CD4-positive, alpha-beta T cell treated with Interleukin-4 for 4 hours (primary cell): Measurements from ENCODE around the gene TMEM33.

Experiments used
- DNase-seq: peaks from one replicate; pipeline ENCODE4 v3.0.0-alpha.2; 2020

Gene TMEM33

GRCh38 chr4:41940834-41941233 lies 5.6 kb downstream of the TMEM33 start:
- DNase-seq = no peak

GRCh38 chr4:41943506-41943905 lies 8.3 kb downstream of the TMEM33 start:
- no peak for DNase-seq

- DNase-seq = no peak
These were observed 8.9 kb downstream of the TMEM33 start for GRCh38 chr4:41944089-41944488.

GRCh38 chr4:41949531-41949930 lies 14.3 kb downstream of the TMEM33 start:
- no peak for DNase-seq

- peak; percentile 26 for DNase-seq
These were observed 22.4 kb downstream of the TMEM33 start for GRCh38 chr4:41957634-41958033.

- peak; percentile 16 for DNase-seq
These were observed 27.9 kb downstream of the TMEM33 start for GRCh38 chr4:41963105-41963504.

- no peak for DNase-seq
These were observed 29.2 kb downstream of the TMEM33 start for GRCh38 chr4:41964401-41964800.

GRCh38 chr4:41967392-41967791 lies 32.2 kb downstream of the TMEM33 start:
- no peak for DNase-seq

GRCh38 chr4:41969671-41970070 lies 34.4 kb downstream of the TMEM33 start:
- no peak for DNase-seq

GRCh38 chr4:41975341-41975740 lies 40.1 kb downstream of the TMEM33 start:
- DNase-seq = no peak

- no peak for DNase-seq
These were observed 41.7 kb downstream of the TMEM33 start for GRCh38 chr4:41976775-41977516.

GRCh38 chr4:41977709-41978108 lies 42.5 kb downstream of the TMEM33 start:
- no peak for DNase-seq

- no peak for DNase-seq
These were observed 46.2 kb downstream of the TMEM33 start, which contains the start of gene DCAF4L1 for GRCh38 chr4:41981456-41981855. TSS of gene DCAF4L1 (plus strand) at chr4:41981756. CDS start at chr4:41981793, 37 bp downstream.

GRCh38 chr4:41982716-41983115 lies 47.5 kb downstream of the TMEM33 start:
- no peak for DNase-seq

GRCh38 chr4:41985151-41985550 lies 49.9 kb downstream of the TMEM33 start:
- DNase-seq = no peak

GRCh38 chr4:41989994-41990364 lies 54.8 kb downstream of the TMEM33 start:
- DNase-seq = no peak

- peak; percentile 94 for DNase-seq
These were observed 55.3 kb downstream of the TMEM33 start, which contains the start of gene SLC30A9 for GRCh38 chr4:41990365-41991111. TSS of gene SLC30A9 (plus strand) at chr4:41990530. CDS start at chr4:41990652, 122 bp downstream.

- no peak for DNase-seq
These were observed 56.9 kb downstream of the TMEM33 start for GRCh38 chr4:41991916-41992767.

- no peak for DNase-seq
These were observed 58.0 kb downstream of the TMEM33 start for GRCh38 chr4:41992967-41993857.

- no peak for DNase-seq
These were observed 59.3 kb downstream of the TMEM33 start for GRCh38 chr4:41994461-41994985.

GRCh38 chr4:41998019-41998418 lies 62.8 kb downstream of the TMEM33 start:
- DNase-seq = no peak

- DNase-seq = no peak
These were observed 64.1 kb downstream of the TMEM33 start for GRCh38 chr4:41999321-41999720.
